Osteoblast (primary cell): ENCODE results near the gene SRP68. TPM values are rescaled to one million over a fixed set of nuclear protein-coding genes. Genes with fewer than 3 reads are reported as not detected.
A peak's percentile ranks its signal among the peaks of the same experiment; 100 is the strongest.

Experiments used
- DNase-seq: peaks from one replicate; pipeline ENCODE4 v3.0.0; 2011; ENCODE audit warnings: low spot score, mixed read lengths; ENCODE audit not compliant: insufficient read length; ENCODE audit errors: missing footprints
- H2AFZ ChIP-seq: 2 replicates; pipeline ENCODE4 v1.6.0; 2011; ENCODE audit warnings: mild to moderate bottlenecking, low read length
- H3K27ac ChIP-seq: 2 replicates; pipeline ENCODE4 v1.5.1; 2011; ENCODE audit warnings: mild to moderate bottlenecking, low read depth, low read length, moderate library complexity
- H3K27me3 ChIP-seq: 2 replicates; pipeline ENCODE4 v1.6.0; 2012; ENCODE audit warnings: mild to moderate bottlenecking, control low read depth, inconsistent platforms, low read length, moderate library complexity; ENCODE audit not compliant: insufficient read depth
- H3K36me3 ChIP-seq: 2 replicates; pipeline ENCODE4 v1.5.1; 2011; ENCODE audit warnings: mild to moderate bottlenecking, low read length, control low read depth, moderate library complexity; ENCODE audit not compliant: insufficient read depth
- H3K4me1 ChIP-seq: 2 replicates; pipeline ENCODE4 v1.5.1; 2011; ENCODE audit warnings: mild to moderate bottlenecking, low read length, control low read depth, moderate library complexity; ENCODE audit not compliant: insufficient read depth
- H3K4me2 ChIP-seq: 2 replicates; pipeline ENCODE4 v1.6.0; 2011; ENCODE audit warnings: mild to moderate bottlenecking, low read length; ENCODE audit not compliant: insufficient read depth
- H3K4me3 ChIP-seq: fragments of 200-600 bp; sonication (generic); 3 replicates; pipeline ENCODE4 v1.5.1; 2012; ENCODE audit warnings: mild to moderate bottlenecking, low read length, inconsistent platforms; ENCODE audit not compliant: insufficient read depth
- H3K79me2 ChIP-seq: 2 replicates; pipeline ENCODE4 v1.6.0; 2012; ENCODE audit warnings: mild to moderate bottlenecking, low read length, control low read depth, inconsistent platforms; ENCODE audit not compliant: insufficient read depth
- H3K9me3 ChIP-seq: 2 replicates; pipeline ENCODE4 v1.5.1; 2011; ENCODE audit warnings: low read depth, low read length, control low read depth
- H4K20me1 ChIP-seq: 2 replicates; pipeline ENCODE4 v1.6.0; 2012; ENCODE audit warnings: mild to moderate bottlenecking, low read length, control low read depth; ENCODE audit not compliant: insufficient read depth
- total RNA-seq: library from RNA; depleted of rRNA; stranded (reverse); fragments of >200 nt; gene quantifications from 2 replicates; pipeline ENCODE4 v1.2.3, GENCODE V29; 2012
- TF ChIP-seq, protein P1 (sequence below): IDR thresholded peaks from 2 replicates; pipeline ENCODE4 v1.5.1; 2011; ENCODE audit warnings: mild to moderate bottlenecking, low read depth, low read length, moderate library complexity; ENCODE audit errors: extremely low read depth

The SRP68 gene
- total RNA-seq, 1 donor, result 25.3 TPM

DNA sequence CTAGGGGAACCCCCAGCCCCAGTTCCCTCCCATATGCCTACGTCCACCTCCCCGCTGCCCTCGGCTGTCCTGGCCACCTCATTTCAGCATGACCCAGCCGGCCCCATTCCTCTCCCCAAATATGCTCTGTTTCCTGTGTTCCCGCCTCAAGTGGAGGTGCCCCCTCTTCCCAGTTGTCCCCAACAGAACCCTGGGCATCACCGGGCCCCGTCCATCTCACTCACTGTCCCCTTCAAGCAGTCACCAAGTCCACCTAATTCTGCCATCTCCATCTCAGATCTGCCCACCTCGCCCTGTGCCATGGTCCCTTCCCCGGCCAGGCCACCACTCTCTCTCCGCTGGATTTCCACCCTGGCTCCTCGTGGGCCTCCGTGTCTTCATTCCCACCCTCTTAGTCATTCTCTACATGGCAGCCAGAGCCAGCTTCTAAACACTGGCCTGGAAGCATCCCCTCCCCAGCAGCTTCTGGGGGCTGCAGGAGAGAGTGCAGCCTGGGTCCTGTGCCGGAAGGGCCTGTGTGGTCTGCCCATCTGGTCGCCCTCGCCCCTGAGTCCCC lies 58.9 kb downstream of the SRP68 start:
- H3K4me1 ChIP-seq, result no peaks in the 10 kb centered on the region
- no peaks in the 10 kb centered on the region for H3K27me3 ChIP-seq
- no peaks in the 10 kb centered on the region for H3K36me3 ChIP-seq
- no peak overlapping the region for H2AFZ ChIP-seq
- H3K4me2 ChIP-seq, result no peak overlapping the region
- H4K20me1 ChIP-seq, result no peaks in the 10 kb centered on the region
- H3K4me3 ChIP-seq, result no peak overlapping the region
- H3K9me3 ChIP-seq, result no peaks in the 10 kb centered on the region
- no peak overlapping the region for H3K27ac ChIP-seq
- TF ChIP-seq, protein P1, sequence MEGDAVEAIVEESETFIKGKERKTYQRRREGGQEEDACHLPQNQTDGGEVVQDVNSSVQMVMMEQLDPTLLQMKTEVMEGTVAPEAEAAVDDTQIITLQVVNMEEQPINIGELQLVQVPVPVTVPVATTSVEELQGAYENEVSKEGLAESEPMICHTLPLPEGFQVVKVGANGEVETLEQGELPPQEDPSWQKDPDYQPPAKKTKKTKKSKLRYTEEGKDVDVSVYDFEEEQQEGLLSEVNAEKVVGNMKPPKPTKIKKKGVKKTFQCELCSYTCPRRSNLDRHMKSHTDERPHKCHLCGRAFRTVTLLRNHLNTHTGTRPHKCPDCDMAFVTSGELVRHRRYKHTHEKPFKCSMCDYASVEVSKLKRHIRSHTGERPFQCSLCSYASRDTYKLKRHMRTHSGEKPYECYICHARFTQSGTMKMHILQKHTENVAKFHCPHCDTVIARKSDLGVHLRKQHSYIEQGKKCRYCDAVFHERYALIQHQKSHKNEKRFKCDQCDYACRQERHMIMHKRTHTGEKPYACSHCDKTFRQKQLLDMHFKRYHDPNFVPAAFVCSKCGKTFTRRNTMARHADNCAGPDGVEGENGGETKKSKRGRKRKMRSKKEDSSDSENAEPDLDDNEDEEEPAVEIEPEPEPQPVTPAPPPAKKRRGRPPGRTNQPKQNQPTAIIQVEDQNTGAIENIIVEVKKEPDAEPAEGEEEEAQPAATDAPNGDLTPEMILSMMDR, result no peak
- H3K79me2 ChIP-seq, result no peaks in the 10 kb centered on the region
- DNase-seq, result peak; percentile 58

DNA sequence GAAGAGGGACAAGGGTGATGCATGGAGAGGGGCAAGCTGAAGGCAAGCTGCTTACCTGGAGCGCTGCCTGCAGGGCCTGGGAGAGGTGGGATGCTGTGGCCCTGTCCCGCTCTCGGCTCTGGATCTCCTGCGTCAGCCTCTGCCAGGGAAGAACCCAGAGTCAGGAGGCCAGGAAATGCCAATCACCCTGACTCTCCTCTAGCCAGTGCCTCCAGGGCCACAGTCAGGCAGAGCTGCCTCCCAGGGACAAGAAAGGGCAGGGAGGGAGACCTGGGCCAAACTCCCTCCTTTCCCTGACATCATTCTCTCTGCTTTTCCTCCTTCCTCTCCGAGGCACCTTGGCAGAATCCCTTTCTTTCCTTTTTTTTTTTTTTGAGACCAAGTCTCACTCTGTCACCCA lies 60.4 kb downstream of the SRP68 start:
- Histone ChIP-seq H3K27ac (no peak overlapping the region), H3K4me3 (no peak overlapping the region), H3K4me1 (no peaks in the 10 kb centered on the region), H3K9me3 (no peaks in the 10 kb centered on the region), H3K36me3 (no peaks in the 10 kb centered on the region), H3K79me2 (no peaks in the 10 kb centered on the region), H3K4me2 (no peak overlapping the region), H2AFZ (no peak overlapping the region), H4K20me1 (no peaks in the 10 kb centered on the region), H3K27me3 (no peaks in the 10 kb centered on the region)
- TF ChIP-seq, protein P1, result no peak
- DNase-seq, result peak; percentile 76

DNA sequence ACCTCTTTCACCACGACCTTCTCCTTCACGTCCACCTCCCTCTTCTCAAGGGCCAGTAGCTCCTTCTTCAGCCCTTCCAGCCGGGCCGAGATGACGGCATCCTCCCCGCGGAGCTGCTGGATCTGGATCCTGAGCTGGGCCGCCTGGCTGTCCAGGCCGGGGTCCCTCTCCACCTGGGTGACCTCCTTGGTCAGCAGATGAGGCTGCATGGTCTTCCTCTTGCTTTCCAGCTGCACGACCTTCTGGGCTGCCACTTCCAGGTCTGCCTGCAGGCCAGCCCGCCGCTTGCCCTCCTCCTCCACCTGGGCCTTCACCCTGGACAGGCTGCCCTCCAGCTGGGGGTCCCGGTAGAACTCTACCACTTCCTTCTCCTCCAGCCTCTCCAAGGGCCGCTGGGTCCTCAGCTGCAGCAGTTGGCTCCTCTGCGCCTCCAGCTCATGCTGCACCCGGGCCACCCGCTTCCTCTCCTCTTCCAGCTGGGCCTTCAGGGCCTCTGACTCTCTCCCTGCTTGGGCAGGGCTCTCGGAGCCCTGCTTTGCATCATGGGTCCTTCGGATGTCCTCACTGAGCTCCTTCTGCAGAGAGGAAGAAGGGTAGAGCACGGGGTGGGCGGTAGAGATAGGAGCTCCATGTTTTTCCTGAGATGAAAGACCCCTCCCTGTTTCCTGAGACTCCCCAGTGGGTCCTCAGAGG lies 62.2 kb downstream of the SRP68 start:
- no peaks in the 10 kb centered on the region for H3K9me3 ChIP-seq
- H3K4me2 ChIP-seq, result no peak overlapping the region
- H3K79me2 ChIP-seq, result no peaks in the 10 kb centered on the region
- no peaks in the 10 kb centered on the region for H3K27me3 ChIP-seq
- no peaks in the 10 kb centered on the region for H4K20me1 ChIP-seq
- H3K4me3 ChIP-seq, result no peak overlapping the region
- H3K4me1 ChIP-seq, result no peaks in the 10 kb centered on the region
- DNase-seq, result peak; percentile 65
- H2AFZ ChIP-seq, result no peak overlapping the region
- H3K27ac ChIP-seq, result no peak overlapping the region
- TF ChIP-seq, protein P1, result no peak
- no peaks in the 10 kb centered on the region for H3K36me3 ChIP-seq

DNA sequence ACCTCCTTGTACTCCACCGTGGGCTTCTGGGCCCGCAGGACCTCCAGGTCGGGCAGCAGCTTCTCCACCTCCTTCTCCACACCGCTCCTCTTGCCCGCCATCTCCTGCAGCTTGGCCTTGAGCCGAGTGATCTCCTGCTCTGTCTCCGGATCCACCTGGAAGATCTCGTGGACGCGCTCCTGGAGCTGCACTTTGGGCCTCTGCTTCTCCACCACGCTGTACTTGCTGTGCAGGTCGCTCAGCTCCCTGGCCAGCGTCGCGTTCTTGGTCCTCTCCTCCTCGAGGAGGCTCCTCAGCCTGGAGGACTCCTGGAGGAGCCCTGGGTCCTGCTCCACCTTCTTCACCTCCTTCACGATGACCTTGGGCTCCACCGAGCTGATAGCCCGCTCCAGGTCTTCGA lies 62.9 kb downstream of the SRP68 start:
- Histone ChIP-seq H3K9me3 (no peaks in the 10 kb centered on the region), H3K27me3 (no peaks in the 10 kb centered on the region), H4K20me1 (no peaks in the 10 kb centered on the region), H2AFZ (no peak overlapping the region), H3K4me2 (no peak overlapping the region), H3K36me3 (no peaks in the 10 kb centered on the region), H3K79me2 (no peaks in the 10 kb centered on the region), H3K27ac (no peak overlapping the region), H3K4me3 (no peak overlapping the region), H3K4me1 (no peaks in the 10 kb centered on the region)
- TF ChIP-seq, protein P1, result no peak
- DNase-seq, result peak; percentile 55
